Activated B cell treated with CpG ODN at 0.5 μM for 24 hours (primary cell): ENCODE data around the gene GPR152. TPM values are rescaled to one million over a fixed set of nuclear protein-coding genes. Genes with fewer than 3 reads are reported as not detected.
A peak's percentile ranks its signal among the peaks of the same experiment; 100 is the strongest.

Experiments
- ATAC-seq: fragments of 200-7000 bp; cut with Tn5 transposase; one replicate; pipeline ENCODE4 v1.10.0; 2021; ENCODE audit warnings: low read depth, mild to moderate bottlenecking, moderate library complexity
- CTCF ChIA-PET: fragments of 350-600 bp; sonication (Branson Sonifier 250); formaldehyde crosslinking; loops from one replicate; lab custom pipeline; 2021; ENCODE audit warnings: antibody characterized with exemption; lab: Charles Lee
- POLR2A ChIA-PET: fragments of 350-600 bp; sonication (Branson Sonifier 250); formaldehyde crosslinking; loops from one replicate; lab custom pipeline; 2021; ENCODE audit warnings: antibody characterized with exemption; lab: Charles Lee
- DNase-seq: peaks from one replicate; pipeline ENCODE4 v3.0.0; 2022
- H3K27ac Mint-ChIP-seq: one replicate; pipeline ENCODE4 v1.8.0; 2020; ENCODE audit warnings: mixed read lengths
- H3K27me3 Mint-ChIP-seq: one replicate; pipeline ENCODE4 v1.8.0; 2021; ENCODE audit warnings: mixed read lengths
- H3K36me3 Mint-ChIP-seq: one replicate; pipeline ENCODE4 v1.8.0; 2021; ENCODE audit warnings: low read depth, mixed read lengths
- H3K4me1 Mint-ChIP-seq: one replicate; pipeline ENCODE4 v1.8.0; 2021; ENCODE audit warnings: mixed read lengths
- H3K4me3 Mint-ChIP-seq: one replicate; pipeline ENCODE4 v1.8.0; 2020; ENCODE audit warnings: mild to moderate bottlenecking, mixed read lengths
- H3K9me3 Mint-ChIP-seq: one replicate; pipeline ENCODE4 v1.8.0; 2020; ENCODE audit warnings: mixed read lengths
- CTCF ChIP-seq: fragments of 200-600 bp; IDR thresholded peaks from one replicate; pipeline ENCODE4 v1.8.0; 2022; ENCODE audit warnings: antibody characterized with exemption, mild to moderate bottlenecking
- intact Hi-C: fragments of 100-400 bp; cut with micrococcal nuclease; formaldehyde crosslinking; loops from one replicate; pipeline ENCODE4 v1.15.1; 2024
- total RNA-seq: library from RNA; stranded (reverse); gene quantifications from 2 replicates; pipeline ENCODE4 v1.2.3, GENCODE V29; 2022

Gene GPR152
- total RNA-seq, 1 donor from 2014 or later: not detected

- POLR2A ChIA-PET: interaction anchor here (2.1 to 26.0 kb wide), 8 partner anchors 11 to 81 kb away, joined by 6 to 1417 read pairs (median 148); partner anchors contain the start of genes AIP, CABP4, CARNS1 and CORO1B
- no peaks in the 10 kb centered on the region for H3K27me3 Mint-ChIP-seq
- H3K27ac Mint-ChIP-seq: peak overlapping the region; percentile 79
- H3K9me3 Mint-ChIP-seq: no peaks in the 10 kb centered on the region
- TF ChIP-seq CTCF: no peak
- intact Hi-C loops: no loop called here
- DNase-seq (peak; percentile 37), ATAC-seq (no peak)
- CTCF ChIA-PET: interaction anchor here (4.9 kb wide), 1 partner anchor 33 kb away, joined by 25 read pairs; the partner anchor contains the start of gene PPP1CA
- H3K4me3 Mint-ChIP-seq: peak overlapping the region; percentile 52
- H3K36me3 Mint-ChIP-seq: peaks cover 65% of the 10 kb centered on the region
- H3K4me1 Mint-ChIP-seq: peaks cover 67% of the 10 kb centered on the region
Observed at GRCh38 chr11:67434395-67434881, 18.1 kb downstream of the GPR152 start.

GRCh38 chr11:67433536-67434394 is 18.8 kb downstream of the GPR152 start:
- no peak for DNase-seq

DNA sequence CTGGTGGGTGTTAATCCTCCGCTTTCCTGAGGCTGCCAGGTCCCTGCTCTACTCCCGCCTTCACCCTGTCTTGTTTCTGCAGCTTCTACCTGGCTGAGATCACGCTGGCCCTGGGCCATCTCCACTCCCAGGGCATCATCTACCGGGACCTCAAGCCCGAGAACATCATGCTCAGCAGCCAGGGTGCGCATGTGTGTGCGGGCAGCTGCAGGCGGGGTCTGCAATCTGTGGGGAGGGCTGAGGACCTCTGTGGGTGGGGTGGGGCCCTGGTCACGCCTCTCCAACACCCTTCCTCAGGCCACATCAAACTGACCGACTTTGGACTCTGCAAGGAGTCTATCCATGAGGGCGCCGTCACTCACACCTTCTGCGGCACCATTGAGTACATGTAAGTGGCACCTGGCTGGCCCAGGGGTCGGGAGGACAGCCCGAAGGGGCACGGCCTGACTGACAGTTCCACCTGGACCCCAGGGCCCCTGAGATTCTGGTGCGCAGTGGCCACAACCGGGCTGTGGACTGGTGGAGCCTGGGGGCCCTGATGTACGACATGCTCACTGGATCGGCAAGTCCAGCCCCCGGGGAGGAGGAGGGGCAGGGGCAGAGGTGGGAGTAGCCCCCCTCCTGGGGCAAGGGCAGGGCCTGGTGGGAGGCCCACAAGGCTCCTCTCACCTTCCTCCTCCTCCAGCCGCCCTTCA is 19.7 kb downstream of the GPR152 start:
- H3K9me3 Mint-ChIP-seq: no peaks in the 10 kb centered on the region
- ATAC-seq (no peak), DNase-seq (no peak)
- ChIA-PET POLR2A (interaction anchor here (0.8 to 26.0 kb wide), 10 partner anchors 9 to 81 kb away, joined by 3 to 1417 read pairs (median 104); partner anchors contain the start of genes AIP, CABP4, CARNS1 and CORO1B), CTCF (interaction anchor here (0.9 to 1.1 kb wide), 3 partner anchors 31 to 87 kb away, joined by 3 to 4 read pairs (median 3); partner anchors contain the start of gene PPP1CA)
- H3K36me3 Mint-ChIP-seq: peaks cover 68% of the 10 kb centered on the region
- no peak for TF ChIP-seq CTCF
- no peak overlapping the region for H3K4me3 Mint-ChIP-seq
- peak overlapping the region; percentile 79 for H3K27ac Mint-ChIP-seq
- H3K4me1 Mint-ChIP-seq: peaks cover 67% of the 10 kb centered on the region
- intact Hi-C loops: no loop called here
- no peaks in the 10 kb centered on the region for H3K27me3 Mint-ChIP-seq

More at GRCh38 chr11:67433536-67434394, 18.8 kb downstream of the GPR152 start:
- CTCF ChIA-PET: interaction anchor here (0.9 to 1.1 kb wide), 2 partner anchors 32 to 88 kb away, joined by 3 read pairs; partner anchors contain the start of gene PPP1CA
- Mint-ChIP-seq H3K36me3 (peaks cover 63% of the 10 kb centered on the region), H3K27ac (peak overlapping the region; percentile 79), H3K4me3 (peak overlapping the region; percentile 52), H3K9me3 (no peaks in the 10 kb centered on the region), H3K4me1 (peaks cover 67% of the 10 kb centered on the region), H3K27me3 (no peaks in the 10 kb centered on the region)
- no peak for ATAC-seq
- POLR2A ChIA-PET: interaction anchor here (0.6 to 26.0 kb wide), 10 partner anchors 8 to 80 kb away, joined by 3 to 1417 read pairs (median 104); partner anchors contain the start of genes AIP, CABP4, CARNS1 and CORO1B
- no peak for TF ChIP-seq CTCF
- intact Hi-C loops: no loop called here

DNA sequence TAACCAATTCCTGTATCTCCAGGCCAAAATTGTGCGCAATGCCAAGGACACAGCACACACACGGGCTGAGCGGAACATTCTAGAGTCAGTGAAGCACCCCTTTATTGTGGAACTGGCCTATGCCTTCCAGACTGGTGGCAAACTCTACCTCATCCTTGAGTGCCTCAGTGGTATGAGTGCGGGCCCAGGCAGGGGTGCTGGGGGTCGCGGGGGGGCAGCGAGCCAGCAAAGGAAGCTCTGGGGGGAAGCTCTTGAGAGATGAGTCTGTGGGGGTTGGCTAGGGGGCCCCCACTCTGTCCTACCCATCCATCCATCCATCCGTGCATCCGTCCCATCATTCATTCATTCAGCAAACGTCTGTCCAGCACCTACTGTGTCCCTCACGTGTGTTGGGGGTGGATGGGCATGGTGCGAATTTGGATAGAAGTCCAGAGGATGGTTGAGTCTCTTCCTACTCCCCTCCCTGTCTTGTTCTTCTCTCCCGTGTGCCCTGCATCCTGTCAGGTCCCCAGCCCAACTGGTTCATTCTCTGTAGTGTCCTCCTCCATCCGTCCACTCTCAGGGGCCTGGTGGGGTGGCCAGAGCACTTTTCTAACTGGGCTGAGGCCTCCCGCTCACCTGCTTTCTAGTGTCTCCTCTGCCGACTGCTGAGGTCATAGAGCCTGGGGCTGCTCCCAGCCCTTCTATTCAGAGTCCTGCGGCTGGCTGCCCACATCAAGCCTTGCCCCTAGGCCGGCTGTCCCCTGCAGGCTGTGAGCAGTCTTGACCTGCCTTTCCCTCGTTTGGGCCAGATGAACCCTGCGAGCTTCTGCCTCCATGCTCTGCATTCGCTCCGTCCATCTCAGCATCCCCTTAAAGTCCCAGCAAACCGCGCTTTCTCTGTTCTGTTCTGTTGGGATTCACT is 20.9 kb downstream of the GPR152 start:
- intact Hi-C loops: no loop called here
- Mint-ChIP-seq H3K4me1 (peaks cover 66% of the 10 kb centered on the region), H3K4me3 (peak overlapping the region; percentile 11), H3K36me3 (peaks cover 58% of the 10 kb centered on the region), H3K9me3 (no peaks in the 10 kb centered on the region), H3K27ac (peak overlapping the region; percentile 74), H3K27me3 (no peaks in the 10 kb centered on the region)
- ChIA-PET POLR2A (interaction anchor here (0.5 to 26.0 kb wide), 10 partner anchors 10 to 160 kb away, joined by 3 to 1417 read pairs (median 7); partner anchors contain the start of genes AIP, CABP4, CARNS1 and CORO1B), CTCF (interaction anchor here (0.9 kb wide), 1 partner anchor 30 kb away, joined by 4 read pairs; the partner anchor contains the start of gene PPP1CA)
- no peak for ATAC-seq
- no peak for DNase-seq
- TF ChIP-seq CTCF: no peak
